Thoracic aorta (tissue), 2 donors: ENCODE data around the gene MARCHF10. TPM values are rescaled to one million over a fixed set of nuclear protein-coding genes. Genes with fewer than 3 reads are reported as not detected.

ENCODE experiments used
- ATAC-seq: fragments of 150-250 bp; one replicate; pipeline ENCODE4 v1.8.0; 2017; ENCODE audit warnings: low read depth; ENCODE audit not compliant: insufficient number of reproducible peaks, low FRiP score
- DNase-seq: peaks from one replicate; pipeline ENCODE4 v3.0.0-alpha.2; 2020; ENCODE audit warnings: low spot score
- H3K27ac ChIP-seq, 2 donors: fragments of 200-600 bp; sonication (generic); 1 replicate in 1 of 2; 2 replicates in 1 of 2; pipeline ENCODE4 v1.5.1; 2016; ENCODE audit warnings: mild to moderate bottlenecking in 2 of 2, moderate library complexity in 2 of 2
- H3K27me3 ChIP-seq: fragments of 200-600 bp; sonication (generic); replicated peaks from 2 replicates; pipeline ENCODE4 v1.6.0; 2016; ENCODE audit warnings: mild to moderate bottlenecking; ENCODE audit not compliant: insufficient read depth
- H3K36me3 ChIP-seq: fragments of 200-600 bp; sonication (generic); one replicate; pipeline ENCODE4 v1.5.1; 2016
- H3K4me1 ChIP-seq, 2 donors: fragments of 200-600 bp; sonication (generic); 1 replicate in 1 of 2; 2 replicates in 1 of 2; pipeline versions ENCODE4 v1.5.1 to v1.6.0; 2016; ENCODE audit warnings: low read depth in 2 of 2, mild to moderate bottlenecking in 1 of 2; ENCODE audit not compliant: control insufficient read depth in 1 of 2
- H3K4me3 ChIP-seq: fragments of 200-600 bp; sonication (generic); 2 replicates; pipeline ENCODE4 v1.5.1; 2016; ENCODE audit warnings: mild to moderate bottlenecking
- H3K9me3 ChIP-seq: fragments of 200-600 bp; sonication (generic); 2 replicates; pipeline ENCODE4 v1.5.1; 2016
- total RNA-seq, 2 donors: library from RNA; depleted of rRNA; stranded (reverse); fragments of >200 nt; gene quantifications; one replicate each; pipeline versions ENCODE4 v1.1.0 to v1.2.3, GENCODE V29; 2016
- TF ChIP-seq, protein P1 (sequence below): fragments of 200-600 bp; sonication (generic); IDR thresholded peaks from one replicate; pipeline ENCODE4 v1.5.1; 2019; ENCODE audit warnings: antibody characterized with exemption

MARCHF10 gene
- total RNA-seq, 2 donors from 2014 or later: not detected

DNA sequence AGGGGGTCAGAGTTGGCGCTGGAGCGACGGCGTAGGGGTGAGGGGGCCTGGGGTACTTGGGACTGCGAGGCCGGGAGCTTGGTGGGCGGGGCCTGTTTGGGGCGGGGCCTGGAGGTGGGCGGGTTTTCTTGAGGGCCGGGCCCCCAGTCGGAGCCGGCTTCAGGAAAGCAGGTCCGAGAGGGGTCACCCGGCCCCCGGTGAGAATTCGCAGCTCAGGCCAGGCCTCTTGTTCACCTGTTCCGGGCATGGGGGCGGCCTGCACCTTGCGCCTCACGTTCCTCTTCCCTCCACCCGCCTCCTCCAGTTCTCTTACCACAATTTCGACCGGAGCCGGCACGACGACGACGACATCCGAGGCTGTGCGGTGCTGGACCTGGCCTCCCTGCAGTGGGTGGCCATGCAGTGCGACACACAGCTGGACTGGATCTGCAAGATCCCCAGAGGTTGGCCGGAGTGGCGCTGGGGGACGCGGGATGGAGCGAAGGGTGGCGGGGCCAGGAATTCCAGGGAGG, 128.2 kb downstream of the MARCHF10 start:
- ATAC-seq: no peak

DNA sequence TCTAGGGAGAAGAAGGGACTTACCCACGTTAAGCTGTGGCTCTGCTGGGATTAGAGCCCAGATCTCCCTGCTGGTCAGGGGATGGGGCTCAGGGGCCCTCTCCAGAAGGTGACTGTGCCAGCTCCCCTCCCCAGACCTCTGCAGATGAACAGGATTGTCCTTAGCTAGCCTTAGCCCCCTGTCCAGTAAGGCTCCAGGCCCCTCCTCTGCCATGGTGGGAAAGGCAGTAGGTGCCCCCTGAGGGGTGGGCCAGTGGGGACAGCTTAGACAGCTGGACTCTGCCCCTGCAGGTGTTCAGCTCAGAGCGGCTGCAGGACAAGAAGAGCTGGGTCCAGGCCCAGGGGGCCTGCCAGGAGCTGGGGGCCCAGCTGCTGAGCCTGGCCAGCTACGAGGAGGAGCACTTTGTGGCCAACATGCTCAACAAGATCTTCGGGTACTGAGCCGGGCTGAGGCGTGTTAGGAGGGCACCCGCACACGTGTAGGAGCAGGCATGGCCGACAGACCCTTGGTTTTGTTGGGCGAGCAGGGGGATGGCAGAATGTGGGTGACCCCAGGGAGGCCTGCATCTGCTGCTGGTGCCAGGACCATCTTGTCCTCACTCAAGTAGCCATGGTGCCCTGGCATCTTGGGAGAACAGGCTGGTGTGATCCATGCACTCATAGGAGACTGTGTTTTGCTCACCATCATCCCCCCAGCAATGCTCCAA, 129.7 kb downstream of the MARCHF10 start:
- ATAC-seq (no peak), DNase-seq (no peak)
- peaks cover 3 to 32% of the 10 kb centered on the region in 2 donors for H3K4me1 ChIP-seq
- no peak overlapping the region for H3K4me3 ChIP-seq
- H3K9me3 ChIP-seq: no peaks in the 10 kb centered on the region
- H3K27ac ChIP-seq: no peak overlapping the region
- H3K27me3 ChIP-seq: no peaks in the 10 kb centered on the region
- TF ChIP-seq, protein P1, sequence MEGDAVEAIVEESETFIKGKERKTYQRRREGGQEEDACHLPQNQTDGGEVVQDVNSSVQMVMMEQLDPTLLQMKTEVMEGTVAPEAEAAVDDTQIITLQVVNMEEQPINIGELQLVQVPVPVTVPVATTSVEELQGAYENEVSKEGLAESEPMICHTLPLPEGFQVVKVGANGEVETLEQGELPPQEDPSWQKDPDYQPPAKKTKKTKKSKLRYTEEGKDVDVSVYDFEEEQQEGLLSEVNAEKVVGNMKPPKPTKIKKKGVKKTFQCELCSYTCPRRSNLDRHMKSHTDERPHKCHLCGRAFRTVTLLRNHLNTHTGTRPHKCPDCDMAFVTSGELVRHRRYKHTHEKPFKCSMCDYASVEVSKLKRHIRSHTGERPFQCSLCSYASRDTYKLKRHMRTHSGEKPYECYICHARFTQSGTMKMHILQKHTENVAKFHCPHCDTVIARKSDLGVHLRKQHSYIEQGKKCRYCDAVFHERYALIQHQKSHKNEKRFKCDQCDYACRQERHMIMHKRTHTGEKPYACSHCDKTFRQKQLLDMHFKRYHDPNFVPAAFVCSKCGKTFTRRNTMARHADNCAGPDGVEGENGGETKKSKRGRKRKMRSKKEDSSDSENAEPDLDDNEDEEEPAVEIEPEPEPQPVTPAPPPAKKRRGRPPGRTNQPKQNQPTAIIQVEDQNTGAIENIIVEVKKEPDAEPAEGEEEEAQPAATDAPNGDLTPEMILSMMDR: no peak
- peaks cover 15% of the 10 kb centered on the region for H3K36me3 ChIP-seq

More for the DNA sequence above, 128.2 kb downstream of the MARCHF10 start:
- H3K27ac ChIP-seq: peak overlapping the region; percentile 37 to 53
- H3K4me3 ChIP-seq: no peak overlapping the region
- peaks cover 14% of the 10 kb centered on the region for H3K36me3 ChIP-seq
- DNase-seq: no peak
- H3K27me3 ChIP-seq: no peaks in the 10 kb centered on the region
- no peaks in the 10 kb centered on the region for H3K9me3 ChIP-seq
- TF ChIP-seq, protein P1: no peak
- peaks cover 3 to 25% of the 10 kb centered on the region in 2 donors for H3K4me1 ChIP-seq

DNA sequence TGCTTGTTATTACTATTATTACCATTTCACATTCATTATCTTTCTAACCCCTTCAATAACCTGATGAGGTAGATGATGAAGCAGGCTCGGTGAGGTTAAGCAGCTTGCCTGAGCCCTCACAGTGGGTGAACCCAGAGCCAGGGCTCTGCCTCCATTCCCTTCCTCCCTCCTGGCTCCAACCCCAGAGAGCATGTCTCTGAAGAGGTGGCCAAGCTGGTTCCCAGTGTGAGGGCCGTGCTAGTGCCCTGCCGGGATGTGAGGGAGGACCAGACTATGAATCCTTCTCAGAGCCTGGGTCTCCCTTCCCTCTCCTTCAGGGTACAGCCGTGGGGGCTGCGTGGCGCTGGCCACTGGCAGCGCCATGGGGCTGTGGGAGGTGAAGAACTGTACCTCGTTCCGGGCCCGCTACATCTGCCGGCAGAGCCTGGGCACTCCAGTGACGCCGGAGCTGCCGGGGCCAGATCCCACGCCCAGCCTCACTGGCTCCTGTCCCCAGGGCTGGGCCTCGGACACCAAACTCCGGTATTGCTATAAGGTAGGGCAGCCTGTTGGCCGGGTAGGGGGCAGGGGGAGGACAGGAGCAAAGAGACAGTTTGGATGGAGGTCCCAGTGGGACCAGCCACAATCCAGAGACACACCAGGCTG, 131.0 kb downstream of the MARCHF10 start:
- Histone ChIP-seq H3K27ac (no peak overlapping the region), H3K27me3 (no peaks in the 10 kb centered on the region), H3K36me3 (peaks cover 25% of the 10 kb centered on the region), H3K4me3 (no peak overlapping the region), H3K4me1 (peaks cover 1 to 34% of the 10 kb centered on the region in 2 donors), H3K9me3 (no peaks in the 10 kb centered on the region)
- no peak for ATAC-seq
- TF ChIP-seq, protein P1: no peak
- no peak for DNase-seq

DNA sequence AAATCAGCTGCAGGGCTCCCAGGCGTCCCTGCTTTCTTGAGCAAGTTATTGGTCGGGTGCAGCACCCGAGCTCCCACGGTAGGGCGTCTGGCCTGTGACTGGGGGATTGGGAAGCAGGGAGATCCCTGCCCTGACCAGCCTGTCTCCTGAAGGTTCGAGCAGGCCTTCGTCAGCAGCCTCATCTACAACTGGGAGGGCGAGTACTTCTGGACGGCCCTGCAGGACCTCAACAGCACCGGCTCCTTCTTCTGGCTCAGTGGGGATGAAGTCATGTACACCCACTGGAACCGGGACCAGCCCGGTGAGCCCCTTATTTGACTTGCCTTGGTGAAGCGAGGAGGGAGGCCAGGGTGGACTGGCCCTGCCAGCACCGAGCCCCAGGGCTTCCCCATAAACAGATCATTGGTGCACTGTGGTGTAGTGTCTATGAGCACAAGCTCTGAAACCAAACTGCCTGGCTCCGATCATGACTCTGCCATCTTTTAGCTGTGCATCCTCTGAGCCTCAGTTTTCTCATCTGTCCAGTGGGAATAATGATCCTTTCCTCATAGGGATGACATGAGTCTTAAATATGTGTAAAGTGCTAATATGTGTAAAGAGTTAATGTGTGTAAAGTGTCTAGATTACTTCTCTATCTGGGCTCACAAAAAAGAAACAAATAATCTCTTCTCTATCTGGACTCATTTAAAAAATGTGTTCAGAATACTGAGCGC, 131.7 kb downstream of the MARCHF10 start:
- DNase-seq (no peak), ATAC-seq (no peak)

More for the DNA sequence above, 131.7 kb downstream of the MARCHF10 start:
- no peak overlapping the region for H3K4me3 ChIP-seq
- H3K36me3 ChIP-seq: peaks cover 25% of the 10 kb centered on the region
- H3K27ac ChIP-seq: no peak overlapping the region
- peaks cover 0 to 34% of the 10 kb centered on the region in 2 donors for H3K4me1 ChIP-seq
- no peaks in the 10 kb centered on the region for H3K27me3 ChIP-seq
- TF ChIP-seq, protein P1: no peak
- no peaks in the 10 kb centered on the region for H3K9me3 ChIP-seq
